Activated naive CD4-positive, alpha-beta T cell treated with anti-CD3 and anti-CD28 coated beads for 36 hours (primary cell): ENCODE results near the gene CHRNA5. TPM values are rescaled to one million over a fixed set of nuclear protein-coding genes. Genes with fewer than 3 reads are reported as not detected.

Experiments used
- CTCF ChIA-PET: fragments of 350-600 bp; sonication (Branson Sonifier 250); formaldehyde crosslinking; loops from one replicate; lab custom pipeline; 2021; ENCODE audit warnings: antibody characterized with exemption; lab: Charles Lee
- DNase-seq: peaks from one replicate; pipeline ENCODE4 v3.0.0-alpha.2; 2020
- H3K27ac Mint-ChIP-seq: one replicate; pipeline ENCODE4 v1.8.0; 2021; ENCODE audit warnings: mild to moderate bottlenecking, mixed read lengths
- H3K27me3 Mint-ChIP-seq: one replicate; pipeline ENCODE4 v1.8.0; 2021; ENCODE audit warnings: low read depth, mixed read lengths
- H3K36me3 Mint-ChIP-seq: one replicate; pipeline ENCODE4 v1.8.0; 2021; ENCODE audit warnings: low read depth, mixed read lengths
- H3K4me1 Mint-ChIP-seq: one replicate; pipeline ENCODE4 v1.8.0; 2021; ENCODE audit warnings: low read depth, mixed read lengths
- H3K4me3 Mint-ChIP-seq: one replicate; pipeline ENCODE4 v1.8.0; 2021; ENCODE audit warnings: mild to moderate bottlenecking, moderate library complexity, mixed read lengths
- H3K9me3 Mint-ChIP-seq: one replicate; pipeline ENCODE4 v1.8.0; 2021; ENCODE audit warnings: mixed read lengths
- intact Hi-C: fragments of 100-400 bp; cut with micrococcal nuclease; formaldehyde crosslinking; loops from one replicate; pipeline ENCODE4 v1.15.1; 2023
- total RNA-seq, 2 experiments: library from RNA; stranded (reverse); gene quantifications; one replicate each; pipeline ENCODE4 v1.2.3, GENCODE V29; 2021

Gene CHRNA5
- total RNA-seq, 2 experiments from 2014 or later: 1.1 to 1.5 TPM

- intact Hi-C loops: no loop called here
- Mint-ChIP-seq H3K4me1 (peaks cover 8% of the 10 kb centered on the region), H3K27ac (no peak overlapping the region), H3K27me3 (peaks cover 42% of the 10 kb centered on the region), H3K36me3 (no peaks in the 10 kb centered on the region), H3K9me3 (no peaks in the 10 kb centered on the region), H3K4me3 (no peak overlapping the region)
- CTCF ChIA-PET: interaction anchor here (0.7 to 1.0 kb wide), 2 partner anchors 81 to 359 kb away, joined by 3 read pairs; no protein-coding TSS in a partner anchor
- DNase-seq: no peak
Observed at GRCh38 chr15:78623786-78624497, 58.6 kb downstream of the CHRNA5 start.

DNA sequence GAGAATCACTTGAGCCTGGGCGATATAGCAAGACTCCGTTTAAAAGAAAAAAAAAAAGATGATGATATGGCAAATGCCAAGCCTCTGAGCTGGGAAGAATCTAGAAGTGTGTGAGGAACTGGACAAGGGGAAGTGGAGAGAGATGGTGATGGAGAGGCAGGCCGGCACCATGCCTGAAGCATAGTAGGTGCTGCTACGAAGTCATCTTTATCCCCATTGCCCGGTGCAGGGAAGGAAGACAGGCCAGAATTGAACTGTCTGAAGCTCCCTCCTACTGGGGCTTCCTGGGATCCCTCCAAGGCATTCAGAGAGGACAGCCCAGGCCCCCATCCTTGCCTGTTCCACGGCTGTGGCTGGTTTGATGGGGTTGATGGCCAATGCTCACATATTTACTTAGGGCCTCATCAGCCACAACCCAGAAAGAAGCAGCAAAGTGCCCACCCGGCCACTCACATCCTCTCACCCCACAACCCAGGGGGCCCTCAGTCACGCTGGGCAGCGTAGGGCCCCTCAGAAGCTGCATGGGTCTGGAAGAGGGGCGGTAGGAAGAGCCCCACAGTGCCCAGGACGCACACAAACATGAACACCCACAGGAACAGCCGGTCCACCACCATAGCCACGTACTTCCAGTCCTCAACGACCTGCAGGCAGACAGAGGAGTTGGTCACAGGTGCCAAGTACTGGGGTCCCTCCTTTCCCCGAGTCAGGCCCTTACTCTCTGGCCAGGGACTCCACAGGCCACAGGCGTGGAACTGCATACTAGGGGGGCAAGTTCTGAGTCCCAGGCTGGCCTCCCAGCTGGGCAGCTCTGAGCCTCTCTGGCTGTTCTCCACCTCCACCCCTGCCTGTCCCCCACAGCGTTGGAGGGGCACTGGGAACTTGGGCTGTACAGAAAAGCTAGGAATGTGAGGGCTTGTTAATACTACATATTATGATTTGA is 59.6 kb downstream of the CHRNA5 start:
- H3K4me3 Mint-ChIP-seq: no peak overlapping the region
- CTCF ChIA-PET: interaction anchor here (0.7 to 1.0 kb wide), 2 partner anchors 80 to 360 kb away, joined by 3 read pairs; no protein-coding TSS in a partner anchor
- H3K36me3 Mint-ChIP-seq: no peaks in the 10 kb centered on the region
- no peak for DNase-seq
- intact Hi-C loops: no loop called here
- H3K27ac Mint-ChIP-seq: no peak overlapping the region
- no peaks in the 10 kb centered on the region for H3K9me3 Mint-ChIP-seq
- H3K4me1 Mint-ChIP-seq: peaks cover 5% of the 10 kb centered on the region
- peaks cover 32% of the 10 kb centered on the region for H3K27me3 Mint-ChIP-seq

DNA sequence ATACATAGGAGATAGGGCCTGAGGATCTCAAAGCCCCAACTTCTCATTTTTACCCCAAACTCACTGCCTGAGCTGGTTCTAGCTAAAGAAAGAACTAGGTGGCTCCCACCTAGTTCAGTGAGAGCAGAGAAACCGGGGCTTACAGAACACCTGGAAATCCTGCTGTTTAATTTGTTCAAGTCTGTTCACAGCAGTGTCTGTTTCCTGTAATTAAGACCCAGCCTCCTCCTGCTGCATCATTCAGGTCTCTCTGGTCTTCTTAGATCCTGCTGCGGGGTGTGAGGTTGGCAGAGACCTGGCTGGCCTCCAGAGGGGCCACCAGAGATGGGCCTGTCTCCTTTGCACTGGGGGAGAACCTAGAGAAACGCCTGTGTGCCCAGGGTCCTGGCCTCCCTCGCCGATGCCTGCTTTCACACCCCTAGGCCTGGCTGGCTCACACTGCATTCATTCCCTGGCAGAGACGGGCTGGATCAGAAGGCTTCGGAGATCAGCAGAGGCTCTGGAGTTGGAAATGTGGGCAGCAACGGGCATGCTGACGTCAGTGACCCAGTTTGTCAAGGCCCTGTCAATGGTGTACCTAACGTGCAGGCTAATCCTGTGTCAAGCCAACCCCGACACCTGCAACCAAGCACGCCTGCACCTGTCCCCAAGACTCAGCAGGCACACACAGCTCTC is 60.4 kb downstream of the CHRNA5 start:
- Mint-ChIP-seq H3K4me3 (no peak overlapping the region), H3K27ac (no peak overlapping the region), H3K27me3 (peaks cover 30% of the 10 kb centered on the region), H3K36me3 (no peaks in the 10 kb centered on the region), H3K4me1 (peaks cover 5% of the 10 kb centered on the region), H3K9me3 (no peaks in the 10 kb centered on the region)
- CTCF ChIA-PET: no interaction called here
- intact Hi-C loops: no loop called here
- no peak for DNase-seq

- no peaks in the 10 kb centered on the region for H3K4me1 Mint-ChIP-seq
- no peaks in the 10 kb centered on the region for H3K36me3 Mint-ChIP-seq
- H3K4me3 Mint-ChIP-seq: no peak overlapping the region
- peaks cover 24% of the 10 kb centered on the region for H3K27me3 Mint-ChIP-seq
- intact Hi-C loops: no loop called here
- H3K9me3 Mint-ChIP-seq: no peaks in the 10 kb centered on the region
- CTCF ChIA-PET: no interaction called here
- no peak overlapping the region for H3K27ac Mint-ChIP-seq
- DNase-seq: no peak
Observed at GRCh38 chr15:78626381-78626995, 61.2 kb downstream of the CHRNA5 start.

- H3K4me1 Mint-ChIP-seq: no peaks in the 10 kb centered on the region
- no peak overlapping the region for H3K4me3 Mint-ChIP-seq
- H3K27me3 Mint-ChIP-seq: peaks cover 16% of the 10 kb centered on the region
- H3K27ac Mint-ChIP-seq: no peak overlapping the region
- CTCF ChIA-PET: interaction anchor here (0.6 kb wide), 1 partner anchor 134 kb away, joined by 3 read pairs; no protein-coding TSS in a partner anchor
- no peak for DNase-seq
- intact Hi-C loops: no loop called here
- no peaks in the 10 kb centered on the region for H3K9me3 Mint-ChIP-seq
- H3K36me3 Mint-ChIP-seq: no peaks in the 10 kb centered on the region
Observed at GRCh38 chr15:78627348-78627747, 62.0 kb downstream of the CHRNA5 start.

DNA sequence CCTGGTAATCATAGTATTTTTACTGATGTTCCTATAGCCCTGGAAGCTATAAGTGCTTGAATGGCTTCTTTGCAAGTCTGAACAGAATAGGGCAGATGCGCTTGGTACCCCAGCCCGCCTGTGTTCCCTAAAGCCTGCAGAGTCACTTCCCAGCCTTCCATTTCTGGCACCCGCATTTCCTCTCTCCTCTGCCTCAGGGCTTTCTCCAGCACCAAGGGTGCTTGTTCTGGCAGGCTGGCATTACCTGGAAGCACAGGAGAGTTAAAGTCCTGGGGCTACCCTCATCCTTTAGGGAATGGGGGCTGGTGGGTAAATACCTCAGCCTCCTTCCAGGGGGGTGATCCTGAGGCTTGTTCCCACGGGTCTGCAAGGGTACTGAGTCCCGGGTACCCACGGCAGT is 62.9 kb downstream of the CHRNA5 start:
- no peak for DNase-seq
- Mint-ChIP-seq H3K4me1 (no peaks in the 10 kb centered on the region), H3K27me3 (peaks cover 12% of the 10 kb centered on the region), H3K9me3 (peaks cover 6% of the 10 kb centered on the region), H3K36me3 (no peaks in the 10 kb centered on the region), H3K4me3 (no peak overlapping the region), H3K27ac (no peak overlapping the region)
- CTCF ChIA-PET: no interaction called here
- intact Hi-C loops: no loop called here

DNA sequence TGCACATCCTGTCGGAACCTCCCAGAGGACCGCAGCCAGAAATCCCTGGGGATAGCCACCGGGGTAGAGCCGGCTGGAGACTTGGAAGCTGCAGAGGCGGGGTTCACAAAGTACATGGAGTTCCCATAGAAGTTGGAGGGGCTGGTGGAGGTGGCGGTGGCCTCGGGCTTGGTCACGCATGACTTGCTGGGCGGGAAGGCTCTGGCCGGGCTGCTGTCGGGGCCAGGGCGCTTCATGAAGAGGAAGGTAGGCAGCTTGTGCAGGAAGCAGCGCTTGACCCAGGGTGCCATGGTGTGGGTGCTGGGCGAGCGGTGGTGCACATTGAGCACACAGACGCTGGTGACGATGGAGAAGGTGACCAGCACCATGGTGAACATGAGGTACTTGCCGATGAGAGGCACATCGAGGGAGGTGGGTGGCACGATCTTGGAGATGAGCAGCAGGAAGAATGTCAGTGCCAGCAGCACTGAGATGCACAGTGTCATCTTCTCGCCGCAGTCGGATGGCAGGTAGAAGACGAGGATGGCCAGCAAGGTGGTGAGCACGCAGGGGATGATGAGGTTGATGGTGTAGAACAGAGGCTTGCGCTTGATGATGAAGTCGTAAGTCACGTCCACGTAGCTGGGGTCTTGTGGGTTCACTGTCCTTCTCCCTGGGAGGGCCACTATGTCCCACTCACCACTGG is 63.9 kb downstream of the CHRNA5 start:
- no peak for DNase-seq
- intact Hi-C loops: no loop called here
- CTCF ChIA-PET: no interaction called here
- peaks cover 12% of the 10 kb centered on the region for H3K27me3 Mint-ChIP-seq
- H3K36me3 Mint-ChIP-seq: no peaks in the 10 kb centered on the region
- peaks cover 7% of the 10 kb centered on the region for H3K9me3 Mint-ChIP-seq
- no peak overlapping the region for H3K4me3 Mint-ChIP-seq
- H3K4me1 Mint-ChIP-seq: no peaks in the 10 kb centered on the region
- H3K27ac Mint-ChIP-seq: no peak overlapping the region

DNA sequence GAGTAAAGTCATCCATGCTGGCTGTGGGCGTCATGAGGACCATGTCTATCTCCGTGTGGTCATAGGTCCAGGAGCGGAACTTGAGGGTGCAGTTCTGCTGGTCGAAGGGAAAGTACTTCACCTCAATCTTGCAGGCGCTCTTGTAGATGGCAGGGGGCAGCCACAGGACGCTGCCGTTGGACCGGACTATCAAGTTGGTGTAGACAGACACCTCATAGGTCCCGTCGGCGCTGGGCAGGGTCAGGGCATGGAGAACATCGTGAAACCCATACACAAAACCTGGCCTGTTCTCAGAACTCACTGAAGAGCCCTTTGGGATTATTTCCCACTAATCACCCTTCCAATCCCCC is 64.4 kb downstream of the CHRNA5 start:
- Mint-ChIP-seq H3K27ac (peak overlapping the region; percentile 6), H3K27me3 (peaks cover 12% of the 10 kb centered on the region), H3K4me3 (no peak overlapping the region), H3K4me1 (no peaks in the 10 kb centered on the region), H3K9me3 (peaks cover 7% of the 10 kb centered on the region), H3K36me3 (no peaks in the 10 kb centered on the region)
- CTCF ChIA-PET: no interaction called here
- intact Hi-C loops: no loop called here
- DNase-seq: no peak

DNA sequence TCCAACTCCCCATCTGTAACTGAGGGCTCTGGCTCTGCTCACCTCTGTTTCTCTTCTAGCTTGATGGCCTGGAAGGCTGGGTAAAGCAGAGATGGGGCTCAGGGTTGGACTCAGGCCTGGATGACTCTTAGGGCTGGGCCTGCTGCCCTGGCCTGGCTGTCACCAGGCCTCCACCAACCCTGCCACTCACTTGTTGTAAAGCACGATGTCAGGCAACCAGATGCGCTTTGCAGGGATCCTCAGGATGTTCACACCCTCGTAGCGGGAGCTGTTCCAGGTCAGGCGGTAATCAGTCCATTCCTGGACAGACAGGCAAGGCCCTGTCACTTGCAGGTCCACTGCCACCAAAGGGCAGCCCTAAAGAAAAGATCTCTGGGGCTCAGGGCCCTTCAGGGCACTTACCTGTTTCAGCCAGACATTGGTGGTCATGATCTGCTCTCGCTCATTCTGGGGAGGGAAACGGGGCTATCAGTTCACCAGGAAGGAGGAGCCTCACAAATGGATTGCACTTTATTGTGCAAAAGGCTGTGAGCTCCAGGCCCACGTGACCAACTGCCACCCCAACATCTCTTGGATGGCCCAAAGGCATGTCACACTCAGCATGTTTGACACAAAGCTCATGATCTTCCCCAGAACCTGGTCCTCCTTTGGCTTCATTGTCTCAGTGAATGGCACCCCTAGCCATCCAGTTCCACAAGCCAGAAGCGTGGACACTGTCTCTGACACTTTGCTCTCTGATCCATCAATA is 65.7 kb downstream of the CHRNA5 start:
- peaks cover 12% of the 10 kb centered on the region for H3K27me3 Mint-ChIP-seq
- CTCF ChIA-PET: no interaction called here
- intact Hi-C loops: no loop called here
- no peak overlapping the region for H3K27ac Mint-ChIP-seq
- H3K9me3 Mint-ChIP-seq: peaks cover 7% of the 10 kb centered on the region
- no peak for DNase-seq
- no peaks in the 10 kb centered on the region for H3K36me3 Mint-ChIP-seq
- no peaks in the 10 kb centered on the region for H3K4me1 Mint-ChIP-seq
- no peak overlapping the region for H3K4me3 Mint-ChIP-seq

DNA sequence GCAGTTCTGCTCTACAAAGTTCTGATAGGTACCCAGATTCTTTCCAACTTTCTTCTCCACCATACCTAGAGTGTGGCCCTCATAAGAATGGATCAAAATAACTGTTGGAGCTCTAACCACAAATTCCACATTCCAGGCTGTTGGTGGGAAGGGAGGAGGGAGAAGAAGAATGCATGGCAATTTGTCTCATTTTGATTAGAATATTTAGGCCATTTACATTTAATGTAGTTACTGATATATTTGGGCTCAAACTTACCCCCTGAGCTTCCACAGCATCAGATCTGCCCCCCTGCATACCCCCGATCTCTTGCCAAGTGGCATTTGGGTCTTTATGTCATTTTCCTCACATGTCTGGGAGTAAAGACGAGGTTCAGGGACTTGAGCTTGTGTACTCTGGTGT is 68.0 kb downstream of the CHRNA5 start:
- CTCF ChIA-PET: no interaction called here
- peaks cover 7% of the 10 kb centered on the region for H3K9me3 Mint-ChIP-seq
- H3K27ac Mint-ChIP-seq: no peak overlapping the region
- DNase-seq: no peak
- no peak overlapping the region for H3K4me3 Mint-ChIP-seq
- intact Hi-C loops: no loop called here
- H3K4me1 Mint-ChIP-seq: no peaks in the 10 kb centered on the region
- no peaks in the 10 kb centered on the region for H3K36me3 Mint-ChIP-seq
- H3K27me3 Mint-ChIP-seq: peaks cover 2% of the 10 kb centered on the region
